Neural progenitor cell (in vitro differentiated cells): Measurements from ENCODE around the gene CORO7.

Source experiments
- CTCF ChIP-seq: fragments of 200-600 bp; sonication (generic); IDR thresholded peaks from 2 replicates; pipeline ENCODE4 v1.5.1; 2017; ENCODE audit warnings: antibody characterized with exemption, mild to moderate bottlenecking
- EZH2 ChIP-seq: fragments of 200-600 bp; sonication (generic); IDR thresholded peaks from 2 replicates; pipeline ENCODE4 v1.6.1; 2017; ENCODE audit warnings: antibody characterized with exemption, mild to moderate bottlenecking, moderate library complexity
- EZH2phosphoT487 ChIP-seq: fragments of 200-600 bp; sonication (generic); IDR thresholded peaks from 2 replicates; pipeline ENCODE4 v1.6.1; 2017; ENCODE audit warnings: antibody characterized with exemption

GRCh38 chr16:4328782-4329775 is 87.3 kb downstream of the CORO7 start:
- no peak for TF ChIP-seq CTCF
- TF ChIP-seq EZH2phosphoT487: no peak
- TF ChIP-seq EZH2: no peak
